Astrocyte (in vitro differentiated cells and primary cell): ENCODE measurements around the gene RSPH6A.

Experiments used
- EZH2 ChIP-seq: IDR thresholded peaks from 2 replicates; pipeline ENCODE4 v1.6.1; 2012; ENCODE audit warnings: mild to moderate bottlenecking, low read length, inconsistent platforms; ENCODE audit not compliant: insufficient read depth
- TF ChIP-seq, protein P1 (sequence below): IDR thresholded peaks from 2 replicates; pipeline ENCODE4 v1.5.1; 2011; ENCODE audit warnings: low read depth, mild to moderate bottlenecking, inconsistent platforms, low read length, moderate library complexity; ENCODE audit not compliant: insufficient read depth

DNA sequence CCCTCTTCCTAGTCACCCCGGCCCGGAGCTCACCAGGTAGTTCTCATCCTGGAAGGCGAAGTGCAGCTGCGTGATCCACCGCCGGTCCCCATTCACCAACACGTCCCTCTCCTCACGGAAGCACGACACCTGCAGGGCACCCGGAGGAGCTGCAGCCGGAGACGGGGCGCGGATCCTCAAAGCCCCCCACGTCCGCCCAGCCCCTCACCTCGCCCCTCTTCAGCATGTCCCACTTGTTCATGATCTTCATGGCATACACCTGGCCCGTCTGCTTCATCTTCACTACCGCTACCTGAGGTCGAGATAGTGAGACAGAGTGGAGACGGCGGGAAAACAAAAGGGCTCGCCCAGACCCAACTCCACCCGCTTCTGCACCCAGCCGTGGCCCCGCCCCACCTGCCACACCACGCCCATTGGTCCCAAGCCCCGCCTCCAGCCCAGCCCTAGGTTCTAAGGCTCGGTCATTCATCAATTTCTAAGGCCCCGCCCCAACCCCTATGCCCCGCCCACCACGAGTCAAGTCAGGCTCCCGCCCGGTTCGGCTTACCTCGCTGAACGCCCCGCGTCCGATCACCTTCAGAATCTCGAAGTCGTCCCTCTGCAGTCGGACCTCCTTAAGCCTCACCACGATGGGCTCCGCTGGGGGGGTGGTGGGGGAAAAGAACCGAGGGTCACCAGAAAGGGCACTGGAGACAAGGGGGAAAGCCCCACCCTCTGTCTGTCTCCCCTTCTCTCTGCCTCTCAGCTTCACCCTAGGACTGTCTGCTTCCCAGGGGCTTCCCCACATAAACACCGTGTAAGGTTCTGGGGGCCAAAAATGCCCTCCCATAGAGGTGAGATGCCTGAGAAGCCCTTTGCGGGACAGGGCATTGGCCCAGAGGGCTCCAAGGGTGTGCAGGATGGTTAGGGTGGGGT, 35.6 kb downstream of the RSPH6A start:
- TF ChIP-seq, protein P1, sequence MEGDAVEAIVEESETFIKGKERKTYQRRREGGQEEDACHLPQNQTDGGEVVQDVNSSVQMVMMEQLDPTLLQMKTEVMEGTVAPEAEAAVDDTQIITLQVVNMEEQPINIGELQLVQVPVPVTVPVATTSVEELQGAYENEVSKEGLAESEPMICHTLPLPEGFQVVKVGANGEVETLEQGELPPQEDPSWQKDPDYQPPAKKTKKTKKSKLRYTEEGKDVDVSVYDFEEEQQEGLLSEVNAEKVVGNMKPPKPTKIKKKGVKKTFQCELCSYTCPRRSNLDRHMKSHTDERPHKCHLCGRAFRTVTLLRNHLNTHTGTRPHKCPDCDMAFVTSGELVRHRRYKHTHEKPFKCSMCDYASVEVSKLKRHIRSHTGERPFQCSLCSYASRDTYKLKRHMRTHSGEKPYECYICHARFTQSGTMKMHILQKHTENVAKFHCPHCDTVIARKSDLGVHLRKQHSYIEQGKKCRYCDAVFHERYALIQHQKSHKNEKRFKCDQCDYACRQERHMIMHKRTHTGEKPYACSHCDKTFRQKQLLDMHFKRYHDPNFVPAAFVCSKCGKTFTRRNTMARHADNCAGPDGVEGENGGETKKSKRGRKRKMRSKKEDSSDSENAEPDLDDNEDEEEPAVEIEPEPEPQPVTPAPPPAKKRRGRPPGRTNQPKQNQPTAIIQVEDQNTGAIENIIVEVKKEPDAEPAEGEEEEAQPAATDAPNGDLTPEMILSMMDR: no peak
- no peak for TF ChIP-seq EZH2
